Activated CD4-positive, CD25-positive, alpha-beta regulatory T cell treated with anti-CD3 and anti-CD28 coated beads, Interleukin-2, amount 50 U/mL, for 72 hours (primary cell): ENCODE measurements around the gene PSMA5.
"Not testable (repeated sequence)": the region's sequence is repeated elsewhere in the genome, so short reads cannot be mapped to it uniquely, and the experiment has no call there.

ENCODE experiments used
- DNase-seq: peaks from one replicate; pipeline ENCODE4 v3.0.0; 2021

PSMA5 gene

DNA sequence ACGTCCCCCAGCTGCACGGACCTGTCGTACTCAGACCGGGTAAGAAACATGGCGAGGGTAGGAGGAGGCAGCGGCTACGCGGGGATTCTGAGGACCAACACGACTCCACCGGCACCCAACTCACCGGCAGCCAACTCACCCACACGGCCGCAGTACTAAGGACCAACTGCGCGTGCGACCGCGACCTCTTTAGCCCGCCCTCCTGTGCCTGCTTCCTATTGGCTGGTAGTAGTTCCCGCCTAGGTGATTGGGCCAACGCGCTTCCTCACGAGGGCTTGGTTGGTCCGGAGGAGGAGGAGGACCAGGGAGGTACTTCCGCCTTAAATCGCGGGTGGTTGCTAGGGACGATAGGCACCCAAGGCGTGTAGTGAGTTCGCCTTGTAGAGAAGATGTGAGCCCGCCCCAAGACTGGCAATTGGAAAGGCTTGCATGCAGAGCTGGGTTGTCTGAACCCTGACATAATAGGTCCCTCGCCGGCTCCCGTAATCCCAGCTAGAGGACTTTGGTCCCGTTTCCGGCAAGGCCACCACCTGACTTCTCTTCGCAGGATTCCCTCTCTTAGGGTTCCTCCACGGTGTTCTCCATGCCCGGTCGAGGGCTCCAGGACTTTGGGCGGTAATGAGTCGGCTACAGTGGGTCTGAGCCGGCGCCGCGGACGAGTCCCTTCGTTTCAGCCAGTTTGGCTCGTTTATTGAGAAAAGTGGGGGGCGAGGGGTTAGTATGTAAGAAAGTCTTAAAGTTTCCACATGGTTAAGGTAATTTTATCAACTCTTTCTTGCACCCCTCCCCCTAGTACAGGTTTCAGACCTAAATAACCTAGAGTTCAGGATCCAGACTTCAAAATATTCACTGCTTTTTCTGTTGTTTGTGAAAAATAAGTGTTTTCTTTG is at the start of gene PSMA5:
PSMA5 (minus strand) TSS at position 168 of the 890 bp plus-strand sequence; CDS start at position 50, 118 bp downstream.
- peak; percentile 88 for DNase-seq

DNA sequence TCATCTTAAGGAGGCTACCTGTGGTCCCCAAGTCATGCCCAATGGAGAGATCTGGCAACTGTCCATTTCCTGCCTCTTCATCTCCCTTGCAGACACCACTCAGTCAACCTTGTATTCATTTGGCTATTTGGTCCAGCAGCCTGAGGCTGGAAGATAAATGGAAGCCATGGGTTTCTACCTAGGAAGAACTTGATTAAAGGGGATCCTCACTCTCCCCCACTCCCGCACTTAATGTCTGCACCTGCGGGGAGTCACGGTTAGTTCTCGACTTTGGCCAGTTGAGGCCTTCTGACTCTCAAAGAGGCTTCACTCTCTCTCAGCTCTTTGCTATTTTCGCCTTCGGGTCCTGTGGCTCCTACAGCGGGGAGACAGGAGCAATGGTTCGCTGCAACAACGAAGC is 49.0 kb upstream of the PSMA5 start:
- no peak for DNase-seq

DNA sequence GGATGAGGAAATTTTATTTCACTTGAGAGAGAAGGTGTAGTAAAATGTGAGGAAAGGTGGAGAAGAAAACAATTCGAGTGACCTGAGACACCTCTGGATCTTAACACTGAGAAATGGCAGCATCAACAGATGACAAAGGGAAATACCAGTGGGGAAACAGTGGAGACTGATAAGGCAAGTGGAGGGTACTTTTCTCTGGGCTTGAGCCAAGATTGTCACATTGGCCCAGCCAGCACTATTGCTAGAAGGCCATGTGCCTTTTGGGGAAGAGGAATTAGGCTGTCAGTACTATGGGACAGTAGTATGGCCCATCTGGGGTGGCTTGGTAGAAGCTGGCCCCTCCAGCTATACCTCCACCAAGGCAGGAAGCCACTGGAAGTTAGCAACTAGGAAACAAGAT is 48.4 kb upstream of the PSMA5 start:
- no peak for DNase-seq

GRCh38 chr1:109473284-109474057 is 47.2 kb upstream of the PSMA5 start:
- not testable (repeated sequence) for DNase-seq

DNA sequence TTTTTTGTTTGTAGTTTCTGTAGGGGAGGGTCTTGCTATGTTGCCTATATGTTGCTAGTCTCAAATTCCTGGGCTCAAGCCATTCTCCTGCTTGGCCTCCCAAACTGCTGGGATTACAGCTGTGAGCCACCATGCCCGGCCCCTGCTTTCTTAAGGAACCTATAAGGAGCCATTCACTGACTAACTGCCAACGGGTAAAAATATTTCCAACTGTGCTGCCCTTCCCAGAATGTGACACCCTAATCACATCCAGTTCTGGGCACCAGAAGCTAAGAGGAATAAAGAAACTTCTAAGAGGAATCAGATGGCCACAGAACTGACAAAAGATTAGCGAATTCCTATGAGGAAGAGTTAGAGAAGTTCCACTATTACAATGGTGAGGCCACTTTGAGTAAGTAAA is 46.5 kb upstream of the PSMA5 start:
- no peak for DNase-seq

- DNase-seq: no peak
Observed at GRCh38 chr1:109470245-109470644, 44.0 kb upstream of the PSMA5 start.

GRCh38 chr1:109468903-109469302 is 42.7 kb upstream of the PSMA5 start:
- DNase-seq: no peak

DNA sequence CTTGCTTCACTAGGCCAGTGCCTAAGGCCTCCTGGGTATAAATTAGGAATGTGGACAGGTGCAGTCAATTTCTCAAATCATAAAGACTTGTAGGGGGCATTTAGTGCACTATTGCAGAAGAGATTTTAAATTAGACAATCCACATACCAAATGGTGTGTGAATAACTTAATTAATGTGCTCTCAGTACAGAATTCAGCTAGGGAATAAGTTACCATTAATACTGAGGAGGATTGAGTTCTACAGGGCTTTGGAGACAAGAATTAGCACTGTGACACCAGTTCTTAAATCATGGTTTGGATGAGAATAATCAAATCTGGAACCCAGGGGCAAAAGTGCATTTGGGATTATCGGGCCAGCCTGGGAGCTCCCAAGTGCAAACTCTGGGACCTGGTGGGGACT is 41.8 kb upstream of the PSMA5 start:
- no peak for DNase-seq

DNA sequence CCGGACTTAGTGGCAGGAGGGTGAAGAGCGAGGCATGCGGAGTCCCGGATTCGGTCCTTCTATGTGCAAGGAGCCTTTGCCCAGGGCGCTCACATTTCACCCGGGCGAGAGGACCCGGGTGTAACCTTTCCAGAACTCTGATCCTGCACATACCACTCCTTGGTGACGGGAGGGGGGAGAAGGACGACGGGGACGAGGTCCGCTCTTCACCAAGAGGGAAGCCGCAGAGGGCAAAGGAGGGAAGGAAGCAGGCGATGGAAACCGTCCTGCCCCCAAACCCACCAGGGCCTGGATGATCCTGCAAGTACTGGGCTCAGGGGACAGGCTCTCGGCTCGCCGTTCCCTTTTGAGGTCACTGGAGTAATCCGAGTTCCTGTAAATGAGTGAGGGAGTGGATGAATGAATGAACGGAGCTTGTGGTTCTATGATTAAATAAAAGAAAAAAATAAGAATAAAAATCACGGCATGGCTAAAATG is 41.1 kb upstream of the PSMA5 start:
- no peak for DNase-seq

DNA sequence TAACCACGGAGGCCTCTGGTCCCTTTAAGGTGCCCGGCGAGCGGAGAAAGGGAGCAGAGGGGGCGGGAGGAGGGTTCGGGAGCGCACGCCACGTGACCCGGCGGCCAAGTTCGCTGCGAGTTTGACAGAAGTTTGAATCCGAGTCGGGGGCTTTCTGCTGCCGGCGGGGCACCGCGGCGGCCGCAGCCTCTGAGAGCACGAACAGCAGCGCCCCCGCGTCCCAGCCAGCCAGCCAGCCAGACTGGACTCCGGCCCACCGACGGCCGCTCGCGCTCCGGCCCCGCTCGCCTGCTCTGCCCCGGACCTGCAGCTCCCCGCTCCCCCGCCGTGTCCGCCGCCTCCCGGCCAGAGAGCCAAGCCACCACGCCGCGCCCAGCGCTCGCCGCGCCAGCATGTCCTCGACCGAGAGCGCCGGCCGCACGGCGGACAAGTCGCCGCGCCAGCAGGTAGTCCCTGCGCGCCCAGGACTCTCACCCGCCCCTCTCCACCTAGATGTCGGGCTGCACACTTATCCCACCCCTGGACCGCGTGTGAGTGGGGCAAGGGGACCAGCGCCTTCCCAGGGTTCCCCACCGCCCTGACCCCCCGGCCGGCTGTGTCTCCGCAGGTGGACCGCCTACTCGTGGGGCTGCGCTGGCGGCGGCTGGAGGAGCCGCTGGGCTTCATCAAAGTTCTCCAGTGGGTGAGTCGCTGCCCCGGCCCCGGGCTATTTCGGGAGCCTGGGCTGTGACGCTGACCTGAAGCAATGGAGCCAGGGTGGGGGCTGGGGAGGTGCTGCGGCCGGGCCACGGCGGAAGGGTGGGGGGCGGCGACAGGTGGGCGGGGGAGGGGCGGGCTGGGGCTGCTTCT is 40.4 kb upstream of the PSMA5 start, which contains the start of gene SYPL2:
SYPL2 (plus strand) TSS at position 95 of the 849 bp plus-strand sequence; CDS start at position 393, 298 bp downstream.
- no peak for DNase-seq

GRCh38 chr1:109466125-109466451 is 39.8 kb upstream of the PSMA5 start:
- DNase-seq: no peak

DNA sequence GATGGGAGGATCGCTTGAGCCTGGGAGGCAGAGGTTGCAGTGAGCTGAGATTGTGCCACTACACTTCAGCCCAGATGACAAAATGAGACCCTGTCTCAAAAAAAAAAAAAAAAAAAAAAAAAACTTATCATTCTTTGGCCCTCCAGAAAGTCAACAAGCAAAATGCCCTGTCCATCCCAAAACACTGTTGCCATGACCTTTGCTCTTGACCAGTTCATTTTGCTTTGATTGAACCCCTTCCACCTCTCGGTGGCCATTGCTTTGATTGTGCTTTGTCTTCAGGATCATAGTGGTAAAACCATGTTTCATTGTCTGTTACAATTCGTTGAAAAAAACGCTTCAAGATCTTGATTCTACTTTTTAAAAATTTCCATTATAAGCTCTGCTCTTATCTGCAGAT is 31.6 kb upstream of the PSMA5 start:
- no peak for DNase-seq

- no peak for DNase-seq
Observed at GRCh38 chr1:109454497-109455133, 28.4 kb upstream of the PSMA5 start.

DNA sequence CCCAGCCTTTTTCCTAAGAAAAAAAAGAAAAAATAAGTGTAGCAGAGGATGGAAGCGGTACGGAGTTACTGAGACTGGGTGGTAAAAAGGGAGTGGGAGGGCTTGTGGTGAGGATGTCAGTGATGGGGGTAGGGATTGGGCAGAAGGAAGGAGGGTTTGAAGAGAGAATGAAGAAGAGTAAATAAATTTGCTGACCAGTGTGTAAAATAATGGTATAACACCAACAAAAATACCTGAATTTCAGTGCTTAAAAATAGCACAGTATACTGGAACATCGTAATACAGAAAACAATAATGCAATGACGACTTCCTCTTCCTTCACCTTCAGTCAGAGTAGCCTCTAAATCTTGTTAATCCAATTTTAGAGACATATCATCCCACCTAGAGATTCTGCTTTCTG is 21.3 kb upstream of the PSMA5 start:
- DNase-seq: no peak

DNA sequence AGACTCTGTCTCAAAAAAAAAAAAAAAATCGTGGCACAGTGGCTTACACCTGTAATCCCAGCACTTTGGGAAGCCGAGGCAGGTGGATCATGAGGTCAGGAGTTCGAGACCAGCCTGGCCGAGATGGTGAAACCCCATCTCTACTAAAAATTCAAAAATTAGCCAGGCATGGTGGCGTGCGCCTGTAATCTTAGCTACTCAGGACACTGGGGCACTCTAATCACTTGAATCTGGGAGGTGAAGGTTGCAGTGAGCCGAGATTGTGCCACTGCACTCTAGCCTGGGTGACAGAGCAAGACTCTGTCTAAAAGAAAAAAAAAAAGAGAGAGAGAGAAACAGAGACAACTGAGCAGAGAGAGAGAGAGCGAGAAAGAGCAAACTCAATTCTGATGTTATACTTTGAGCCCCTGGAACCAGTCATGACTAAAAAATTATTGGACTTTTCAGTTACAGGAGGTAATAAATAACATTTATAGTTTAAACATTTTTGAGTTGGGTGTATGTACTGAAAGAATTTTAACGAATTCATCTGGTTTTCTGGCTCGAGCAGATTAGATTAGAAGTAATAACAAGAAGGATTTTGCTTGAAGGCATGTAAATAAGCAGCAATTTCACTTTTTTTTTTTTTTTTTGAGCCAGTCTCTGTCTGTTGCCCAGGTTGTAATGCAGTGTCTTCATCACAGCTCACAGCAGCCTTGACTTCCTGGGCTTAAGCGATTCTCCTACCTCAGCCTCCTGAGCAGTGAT is 19.9 kb upstream of the PSMA5 start:
- DNase-seq: not testable (repeated sequence)

DNA sequence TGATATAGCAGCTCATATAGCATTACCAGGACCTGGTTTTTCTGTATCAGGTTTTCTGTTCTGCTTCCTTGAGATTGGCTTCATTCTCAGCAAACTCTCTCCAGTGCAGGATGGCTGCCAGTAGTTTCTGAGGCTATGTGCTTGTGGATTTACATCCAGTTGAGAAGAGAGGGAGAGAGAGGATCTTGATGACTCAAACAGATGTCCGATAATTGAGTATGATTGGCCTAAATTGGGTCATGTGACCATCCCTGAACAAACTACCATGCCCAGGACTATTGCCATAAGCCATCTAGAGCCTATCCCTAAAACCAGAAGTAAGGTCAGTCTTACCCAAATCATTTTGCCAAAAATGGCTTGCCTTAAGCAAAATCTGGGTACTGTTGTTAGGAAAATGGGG is 18.1 kb upstream of the PSMA5 start:
- DNase-seq: no peak

DNA sequence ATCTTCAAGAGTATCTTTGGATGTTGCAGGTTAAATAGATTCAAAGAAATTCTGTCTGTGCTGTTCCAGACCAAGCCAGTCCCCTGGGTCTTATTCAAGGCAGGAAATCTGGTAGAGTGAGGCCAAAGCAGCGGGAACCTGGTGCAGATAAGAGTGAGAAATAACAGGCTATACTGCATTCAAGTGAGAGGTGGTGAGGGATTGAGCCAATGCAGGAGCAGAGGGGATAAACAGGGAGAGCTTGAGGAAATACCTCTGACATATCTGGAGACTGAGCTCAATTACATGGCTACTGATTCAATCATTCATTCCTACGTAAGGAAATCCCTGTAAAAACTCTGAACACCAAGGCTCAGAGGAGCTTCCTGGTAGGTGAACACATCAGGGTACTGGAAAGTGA is 17.2 kb upstream of the PSMA5 start:
- DNase-seq: no peak

DNA sequence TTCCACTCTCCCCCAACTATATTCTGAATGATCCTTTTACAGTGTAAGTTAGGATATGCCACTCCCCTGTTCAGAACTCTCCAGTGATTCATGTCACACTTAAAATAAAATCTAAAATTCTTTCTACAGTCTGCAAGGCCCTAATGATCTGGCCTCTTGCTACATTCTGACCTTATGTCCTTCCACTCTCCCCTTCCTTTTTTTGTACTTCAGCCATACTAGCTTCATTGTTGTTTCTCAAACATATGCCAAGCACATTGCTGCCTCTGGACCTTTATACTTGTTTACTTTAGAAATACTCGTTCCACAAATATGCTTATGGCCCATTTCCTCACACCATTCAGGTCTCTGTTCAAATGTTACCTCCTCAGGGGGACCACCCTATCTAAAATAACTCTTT is 14.8 kb upstream of the PSMA5 start:
- no peak for DNase-seq

GRCh38 chr1:109438798-109439297 is 12.6 kb upstream of the PSMA5 start:
- DNase-seq: no peak

DNA sequence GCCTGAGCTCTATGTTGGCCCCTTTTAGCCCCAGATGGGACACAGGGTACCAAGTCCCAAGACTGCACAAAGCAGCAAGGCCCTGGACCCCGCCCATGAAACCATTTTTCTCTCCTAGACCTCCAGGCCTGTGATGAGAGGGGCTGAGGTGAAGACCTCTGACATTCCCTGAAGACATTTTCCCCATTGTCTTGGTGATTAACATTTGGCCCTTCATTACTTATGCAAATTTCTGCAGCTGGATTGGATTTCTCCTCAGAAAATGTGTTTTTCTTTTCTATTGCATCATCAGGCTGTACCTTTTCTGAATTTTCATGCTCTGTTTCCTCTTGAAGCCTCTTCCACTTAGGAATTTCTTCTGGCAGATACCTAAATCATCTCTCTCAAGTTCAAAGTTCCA is 8.2 kb upstream of the PSMA5 start:
- no peak for DNase-seq

- DNase-seq: no peak
Observed at GRCh38 chr1:109433322-109433721, 7.1 kb upstream of the PSMA5 start.

- DNase-seq: no peak
Observed at GRCh38 chr1:109432336-109432735, 6.1 kb upstream of the PSMA5 start.
